Cerebellar cortex (tissue), 1 donor: ENCODE data around the gene NOTUM.
A peak's percentile ranks its signal among the peaks of the same experiment; 100 is the strongest.
"Not testable (repeated sequence)": the region's sequence is repeated elsewhere in the genome, so short reads cannot be mapped to it uniquely, and the experiment has no call there.

Experiments
- DNase-seq: peaks from one replicate; pipeline ENCODE4 v3.0.0-alpha.2; 2015; ENCODE audit warnings: low spot score

Gene NOTUM

GRCh38 chr17:81957691-81958432, 3.1 kb downstream of the NOTUM start:
- no peak for DNase-seq

- no peak for DNase-seq
Observed at GRCh38 chr17:81956607-81957589, 4.1 kb downstream of the NOTUM start.

GRCh38 chr17:81955756-81956544, 5.0 kb downstream of the NOTUM start:
- no peak for DNase-seq

- no peak for DNase-seq
Observed at GRCh38 chr17:81955058-81955681, 5.8 kb downstream of the NOTUM start.

- no peak for DNase-seq
Observed at GRCh38 chr17:81954131-81955057, 6.6 kb downstream of the NOTUM start.

GRCh38 chr17:81953443-81953842, 7.5 kb downstream of the NOTUM start:
- DNase-seq: not testable (repeated sequence)

GRCh38 chr17:81952792-81953228, 8.2 kb downstream of the NOTUM start:
- no peak for DNase-seq

- DNase-seq: no peak
Observed at GRCh38 chr17:81951785-81952684, 9.0 kb downstream of the NOTUM start.

GRCh38 chr17:81950501-81950900, 10.5 kb downstream of the NOTUM start:
- no peak for DNase-seq

GRCh38 chr17:81948635-81949378, 12.2 kb downstream of the NOTUM start:
- no peak for DNase-seq

GRCh38 chr17:81947189-81947588, 13.8 kb downstream of the NOTUM start, which contains the start of gene MYADML2:
Gene MYADML2, minus strand, starts transcription at chr17:81947233. Its CDS starts 5,492 bp downstream, at chr17:81941741.
- DNase-seq: no peak

GRCh38 chr17:81944858-81945257, 16.1 kb downstream of the NOTUM start:
- DNase-seq: no peak

GRCh38 chr17:81942167-81942553, 18.8 kb downstream of the NOTUM start:
- no peak for DNase-seq

- no peak for DNase-seq
Observed at GRCh38 chr17:81941484-81942166, 19.4 kb downstream of the NOTUM start.

GRCh38 chr17:81940538-81941483, 20.2 kb downstream of the NOTUM start:
- no peak for DNase-seq

GRCh38 chr17:81939881-81940385, 21.1 kb downstream of the NOTUM start:
- DNase-seq: peak; percentile 49

GRCh38 chr17:81939218-81939617, 21.8 kb downstream of the NOTUM start:
- DNase-seq: no peak
